HepG2 (cell line): ENCODE measurements around the gene PFKFB2. TPM values are rescaled to one million over a fixed set of nuclear protein-coding genes. Genes with fewer than 3 reads are reported as not detected.

Experiments
- ELF1 ChIP-seq: sonication (generic); formaldehyde crosslinking; IDR thresholded peaks from 2 replicates; pipeline ENCODE4 v1.4.0; 2020; ENCODE audit warnings: missing genetic modification reagents
- FIP1L1 ChIP-seq: fragments of 200-400 bp; formaldehyde crosslinking; IDR thresholded peaks from 2 replicates; pipeline ENCODE4 v1.6.1; 2018; ENCODE audit warnings: low read depth, mild to moderate bottlenecking, low read length, moderate library complexity, borderline replicate concordance; ENCODE audit not compliant: insufficient read depth
- FOSL1 ChIP-seq: sonication (generic); formaldehyde crosslinking; IDR thresholded peaks from 2 replicates; pipeline ENCODE4 v1.9.0; 2021; ENCODE audit warnings: missing genetic modification reagents, borderline replicate concordance
- GATAD1 ChIP-seq: IDR thresholded peaks from 2 replicates; pipeline ENCODE4 v1.6.1; 2016; ENCODE audit warnings: missing genetic modification reagents, missing compliant biosample characterization
- HMGA1 ChIP-seq: sonication (generic); formaldehyde crosslinking; conservative IDR thresholded peaks from 2 replicates; pipeline ENCODE4 v1.4.0; 2020; ENCODE audit warnings: missing genetic modification reagents
- KDM3A ChIP-seq: IDR thresholded peaks from 2 replicates; pipeline ENCODE4 v1.6.1; 2018; ENCODE audit warnings: low read depth, missing compliant biosample characterization
- KLF6 ChIP-seq: IDR thresholded peaks from 2 replicates; pipeline ENCODE4 v1.8.0; 2016; ENCODE audit warnings: missing biosample characterization, missing genetic modification reagents
- MIER3 ChIP-seq: IDR thresholded peaks from 2 replicates; pipeline ENCODE4 v1.6.1; 2016; ENCODE audit warnings: missing compliant biosample characterization, borderline replicate concordance
- NCOA1 ChIP-seq: sonication (generic); formaldehyde crosslinking; IDR thresholded peaks from 2 replicates; pipeline ENCODE4 v1.9.0; 2021; ENCODE audit warnings: missing genetic modification reagents
- SMAD1 ChIP-seq: sonication (generic); formaldehyde crosslinking; IDR thresholded peaks from 2 replicates; pipeline ENCODE4 v1.4.0; 2020; ENCODE audit warnings: missing genetic modification reagents, low read depth, mild to moderate bottlenecking, borderline replicate concordance
- ZKSCAN5 ChIP-seq: sonication (generic); formaldehyde crosslinking; IDR thresholded peaks from 2 replicates; pipeline ENCODE4 v1.5.1; 2020; ENCODE audit warnings: mild to moderate bottlenecking, missing genetic modification reagents
- ZNF225 ChIP-seq: sonication (generic); formaldehyde crosslinking; IDR thresholded peaks from 2 replicates; pipeline ENCODE4 v1.4.0; 2020; ENCODE audit warnings: mild to moderate bottlenecking, missing genetic modification reagents
- ZNF24 ChIP-seq: fragments of 450-650 bp; IDR thresholded peaks from 2 replicates; pipeline ENCODE4 v1.6.1; 2017; ENCODE audit warnings: antibody characterized with exemption, mild to moderate bottlenecking
- ZNF644 ChIP-seq: IDR thresholded peaks from 2 replicates; pipeline ENCODE4 v1.6.1; 2016; ENCODE audit warnings: low read depth
- polyA plus RNA-seq, 8 experiments: library from polyadenylated mRNA; depleted of rRNA in 3 of 8; stranded (reverse) in 7 of 8; unstranded in 1 of 8; fragments of >200 nt; fragmentation: Illumina TruSeq in 4 of 8; extraction: Trizol in 4 of 8; gene quantifications; 2 replicates each; pipeline versions ENCODE4 v1.2.1 to v1.2.3, GENCODE V29; 2011 to 2016; ENCODE audit warnings: low read depth in 4 of 8, missing spikeins in 1 of 8, mixed read lengths in 1 of 8; ENCODE audit not compliant: insufficient read depth in 1 of 8
- total RNA-seq, 5 experiments: library from RNA; depleted of rRNA; stranded (reverse); fragments of >200 nt; fragmentation: Illumina TruSeq; extraction: Trizol; gene quantifications; 2 replicates each; pipeline ENCODE4 v1.2.3, GENCODE V29; 2016; ENCODE audit warnings: low read depth in 1 of 5
- TF ChIP-seq, protein P1 (sequence below): sonication (generic); formaldehyde crosslinking; IDR thresholded peaks from 2 replicates; pipeline ENCODE4 v1.4.0; 2020; ENCODE audit warnings: missing genetic modification reagents
- TF ChIP-seq, protein P2 (sequence below), 2 experiments: sonication (generic) in 1 of 2; formaldehyde crosslinking in 1 of 2; IDR thresholded peaks; 2 replicates each; pipeline versions ENCODE4 v1.6.1 to v1.9.0; 2014 to 2022; ENCODE audit warnings: antibody characterized with exemption in 1 of 2, borderline replicate concordance in 1 of 2, inconsistent platforms in 1 of 2, low read depth in 1 of 2, missing genetic modification reagents in 1 of 2
- TF ChIP-seq, protein P3 (sequence below): sonication (generic); formaldehyde crosslinking; IDR thresholded peaks from 2 replicates; pipeline ENCODE4 v1.4.0; 2020; ENCODE audit warnings: mild to moderate bottlenecking, missing genetic modification reagents
- TF ChIP-seq, protein P4 (sequence below): sonication (generic); formaldehyde crosslinking; IDR thresholded peaks from 2 replicates; pipeline ENCODE4 v1.8.0; 2022; ENCODE audit warnings: mild to moderate bottlenecking, missing genetic modification reagents; ENCODE audit not compliant: insufficient replicate concordance

The PFKFB2 gene
- total and polyA plus RNA-seq, 2 of the 13 experiments (the other 11 are each of a cell fraction or from before 2014, with no cell fraction given): 4.6 to 10.6 TPM

DNA sequence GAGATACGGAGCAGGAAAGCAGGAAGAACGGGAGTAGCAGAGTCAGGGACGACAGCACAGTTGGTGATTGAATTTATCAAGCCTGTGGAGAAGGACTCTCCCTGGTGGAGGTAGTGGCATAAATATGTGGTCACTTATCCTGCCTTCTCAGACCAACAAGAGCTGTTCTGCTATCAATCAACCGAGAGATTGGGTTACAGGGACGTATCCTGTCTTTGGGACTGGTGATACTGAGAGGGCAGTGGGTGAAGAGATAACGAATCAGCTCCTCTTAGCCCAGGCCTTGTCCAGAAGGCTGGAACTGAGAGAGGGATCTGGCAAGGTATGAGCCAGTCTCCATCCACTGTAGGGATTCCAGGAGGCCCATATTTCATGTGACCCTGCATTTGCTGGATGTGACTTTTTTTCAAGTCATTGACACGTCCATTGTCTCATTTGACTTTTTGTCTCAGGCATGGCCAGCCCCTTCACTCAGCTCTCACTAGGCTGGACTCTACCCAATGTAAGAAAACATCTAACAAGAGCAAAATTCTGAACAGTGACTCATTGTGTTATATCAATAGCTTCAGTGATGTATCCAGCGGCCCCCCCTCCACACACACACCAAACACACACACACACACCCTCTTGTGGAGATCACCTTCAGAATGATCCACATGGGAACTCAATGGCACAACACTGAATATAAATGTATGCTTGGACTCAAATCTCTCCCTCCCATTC is 31.8 kb upstream of the PFKFB2 start (continued):
- TF ChIP-seq, protein P1, sequence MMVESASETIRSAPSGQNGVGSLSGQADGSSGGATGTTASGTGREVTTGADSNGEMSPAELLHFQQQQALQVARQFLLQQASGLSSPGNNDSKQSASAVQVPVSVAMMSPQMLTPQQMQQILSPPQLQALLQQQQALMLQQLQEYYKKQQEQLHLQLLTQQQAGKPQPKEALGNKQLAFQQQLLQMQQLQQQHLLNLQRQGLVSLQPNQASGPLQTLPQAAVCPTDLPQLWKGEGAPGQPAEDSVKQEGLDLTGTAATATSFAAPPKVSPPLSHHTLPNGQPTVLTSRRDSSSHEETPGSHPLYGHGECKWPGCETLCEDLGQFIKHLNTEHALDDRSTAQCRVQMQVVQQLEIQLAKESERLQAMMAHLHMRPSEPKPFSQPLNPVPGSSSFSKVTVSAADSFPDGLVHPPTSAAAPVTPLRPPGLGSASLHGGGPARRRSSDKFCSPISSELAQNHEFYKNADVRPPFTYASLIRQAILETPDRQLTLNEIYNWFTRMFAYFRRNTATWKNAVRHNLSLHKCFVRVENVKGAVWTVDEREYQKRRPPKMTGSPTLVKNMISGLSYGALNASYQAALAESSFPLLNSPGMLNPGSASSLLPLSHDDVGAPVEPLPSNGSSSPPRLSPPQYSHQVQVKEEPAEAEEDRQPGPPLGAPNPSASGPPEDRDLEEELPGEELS (CRISPR knock-in tag): peak; percentile 31; the same call in 1 of the 2 replicates
- TF ChIP-seq KLF6 (CRISPR knock-in tag): no peak
- TF ChIP-seq, protein P2, sequence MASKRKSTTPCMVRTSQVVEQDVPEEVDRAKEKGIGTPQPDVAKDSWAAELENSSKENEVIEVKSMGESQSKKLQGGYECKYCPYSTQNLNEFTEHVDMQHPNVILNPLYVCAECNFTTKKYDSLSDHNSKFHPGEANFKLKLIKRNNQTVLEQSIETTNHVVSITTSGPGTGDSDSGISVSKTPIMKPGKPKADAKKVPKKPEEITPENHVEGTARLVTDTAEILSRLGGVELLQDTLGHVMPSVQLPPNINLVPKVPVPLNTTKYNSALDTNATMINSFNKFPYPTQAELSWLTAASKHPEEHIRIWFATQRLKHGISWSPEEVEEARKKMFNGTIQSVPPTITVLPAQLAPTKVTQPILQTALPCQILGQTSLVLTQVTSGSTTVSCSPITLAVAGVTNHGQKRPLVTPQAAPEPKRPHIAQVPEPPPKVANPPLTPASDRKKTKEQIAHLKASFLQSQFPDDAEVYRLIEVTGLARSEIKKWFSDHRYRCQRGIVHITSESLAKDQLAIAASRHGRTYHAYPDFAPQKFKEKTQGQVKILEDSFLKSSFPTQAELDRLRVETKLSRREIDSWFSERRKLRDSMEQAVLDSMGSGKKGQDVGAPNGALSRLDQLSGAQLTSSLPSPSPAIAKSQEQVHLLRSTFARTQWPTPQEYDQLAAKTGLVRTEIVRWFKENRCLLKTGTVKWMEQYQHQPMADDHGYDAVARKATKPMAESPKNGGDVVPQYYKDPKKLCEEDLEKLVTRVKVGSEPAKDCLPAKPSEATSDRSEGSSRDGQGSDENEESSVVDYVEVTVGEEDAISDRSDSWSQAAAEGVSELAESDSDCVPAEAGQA (IDR thresholded peaks at IDR 0.05; ENCODE audit: low read depth): no peak
- TF ChIP-seq, protein P2 (CRISPR knock-in tag; IDR thresholded peaks at IDR 0.05; ENCODE audit: borderline replicate concordance): no peak
- TF ChIP-seq, protein P3, sequence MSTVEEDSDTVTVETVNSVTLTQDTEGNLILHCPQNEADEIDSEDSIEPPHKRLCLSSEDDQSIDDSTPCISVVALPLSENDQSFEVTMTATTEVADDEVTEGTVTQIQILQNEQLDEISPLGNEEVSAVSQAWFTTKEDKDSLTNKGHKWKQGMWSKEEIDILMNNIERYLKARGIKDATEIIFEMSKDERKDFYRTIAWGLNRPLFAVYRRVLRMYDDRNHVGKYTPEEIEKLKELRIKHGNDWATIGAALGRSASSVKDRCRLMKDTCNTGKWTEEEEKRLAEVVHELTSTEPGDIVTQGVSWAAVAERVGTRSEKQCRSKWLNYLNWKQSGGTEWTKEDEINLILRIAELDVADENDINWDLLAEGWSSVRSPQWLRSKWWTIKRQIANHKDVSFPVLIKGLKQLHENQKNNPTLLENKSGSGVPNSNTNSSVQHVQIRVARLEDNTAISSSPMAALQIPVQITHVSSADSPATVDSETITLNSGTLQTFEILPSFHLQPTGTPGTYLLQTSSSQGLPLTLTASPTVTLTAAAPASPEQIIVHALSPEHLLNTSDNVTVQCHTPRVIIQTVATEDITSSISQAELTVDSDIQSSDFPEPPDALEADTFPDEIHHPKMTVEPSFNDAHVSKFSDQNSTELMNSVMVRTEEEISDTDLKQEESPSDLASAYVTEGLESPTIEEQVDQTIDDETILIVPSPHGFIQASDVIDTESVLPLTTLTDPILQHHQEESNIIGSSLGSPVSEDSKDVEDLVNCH (CRISPR knock-in tag): no peak
- TF ChIP-seq ZNF225 (CRISPR knock-in tag): no peak
- no peak for TF ChIP-seq GATAD1 (CRISPR knock-in tag)
- TF ChIP-seq SMAD1 (CRISPR knock-in tag): no peak
- TF ChIP-seq, protein P4, sequence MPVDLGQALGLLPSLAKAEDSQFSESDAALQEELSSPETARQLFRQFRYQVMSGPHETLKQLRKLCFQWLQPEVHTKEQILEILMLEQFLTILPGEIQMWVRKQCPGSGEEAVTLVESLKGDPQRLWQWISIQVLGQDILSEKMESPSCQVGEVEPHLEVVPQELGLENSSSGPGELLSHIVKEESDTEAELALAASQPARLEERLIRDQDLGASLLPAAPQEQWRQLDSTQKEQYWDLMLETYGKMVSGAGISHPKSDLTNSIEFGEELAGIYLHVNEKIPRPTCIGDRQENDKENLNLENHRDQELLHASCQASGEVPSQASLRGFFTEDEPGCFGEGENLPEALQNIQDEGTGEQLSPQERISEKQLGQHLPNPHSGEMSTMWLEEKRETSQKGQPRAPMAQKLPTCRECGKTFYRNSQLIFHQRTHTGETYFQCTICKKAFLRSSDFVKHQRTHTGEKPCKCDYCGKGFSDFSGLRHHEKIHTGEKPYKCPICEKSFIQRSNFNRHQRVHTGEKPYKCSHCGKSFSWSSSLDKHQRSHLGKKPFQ (CRISPR knock-in tag): no peak
- TF ChIP-seq HMGA1 (CRISPR knock-in tag): no peak
- no peak for TF ChIP-seq ZNF24
- no peak for TF ChIP-seq FIP1L1
- TF ChIP-seq KDM3A (CRISPR knock-in tag): no peak
- no peak for TF ChIP-seq MIER3 (CRISPR knock-in tag)
- TF ChIP-seq ELF1 (CRISPR knock-in tag): no peak
- TF ChIP-seq ZNF644 (CRISPR knock-in tag): peak; percentile 68
- TF ChIP-seq ZKSCAN5 (CRISPR knock-in tag): no peak
- TF ChIP-seq FOSL1 (CRISPR knock-in tag): no peak
- no peak for TF ChIP-seq NCOA1 (CRISPR knock-in tag)
